BJ (cell line): Measurements from ENCODE around the gene LARGE2. TPM values are rescaled to one million over a fixed set of nuclear protein-coding genes. Genes with fewer than 3 reads are reported as not detected.
"Not testable (repeated sequence)": the region's sequence is repeated elsewhere in the genome, so short reads cannot be mapped to it uniquely, and the experiment has no call there.

Experiments used
- CTCF ChIA-PET: fragments of 350-600 bp; formaldehyde crosslinking; extraction: SDS; loops from one replicate; lab custom pipeline; 2021; ENCODE audit warnings: antibody characterized with exemption, inconsistent platforms; lab: Yijun Ruan, JAX
- POLR2A ChIA-PET: fragments of 300-600 bp; sonication (Branson Sonifier 250); formaldehyde crosslinking; extraction: SDS; loops from one replicate; lab custom pipeline; 2021; ENCODE audit warnings: antibody characterized with exemption; lab: Charles Lee
- DNase-seq: peaks from one replicate; pipeline ENCODE4 v3.0.0-alpha.2; 2011; ENCODE audit warnings: low read depth
- H3K27me3 ChIP-seq: 2 replicates; pipeline ENCODE4 v1.6.0; 2011; ENCODE audit warnings: low read length; ENCODE audit not compliant: control insufficient read depth, insufficient read depth
- H3K36me3 ChIP-seq: 2 replicates; pipeline ENCODE4 v1.5.1; 2011; ENCODE audit warnings: low read length; ENCODE audit not compliant: control insufficient read depth, insufficient read depth
- H3K4me3 ChIP-seq: 2 replicates; pipeline ENCODE4 v1.5.1; 2011; ENCODE audit warnings: low read depth, mild to moderate bottlenecking, control low read depth, low read length
- CTCF ChIP-seq: IDR thresholded peaks from 2 replicates; pipeline ENCODE4 v1.5.1; 2011; ENCODE audit warnings: low read depth, mild to moderate bottlenecking, control low read depth, inconsistent platforms, low read length, moderate library complexity; ENCODE audit not compliant: insufficient read depth
- polyA plus RNA-seq: library from polyadenylated mRNA; depleted of rRNA; stranded (reverse); fragments of >200 nt; gene quantifications from 2 replicates; pipeline ENCODE4 v1.2.3, GENCODE V29; 2011

Gene LARGE2
- polyA plus RNA-seq, 1 experiment, result 0.05 TPM

- DNase-seq, result no peak
- ChIA-PET POLR2A (interaction anchor here (0.7 kb wide), 1 partner anchor 742 kb away, joined by 9 read pairs; no protein-coding TSS in a partner anchor), CTCF (no interaction called here)
- Histone ChIP-seq H3K27me3 (no peaks in the 10 kb centered on the region), H3K36me3 (peaks cover 6% of the 10 kb centered on the region), H3K4me3 (no peak overlapping the region)
- no peak for TF ChIP-seq CTCF
These were observed 17.4 kb upstream of the LARGE2 start for GRCh38 chr11:45905095-45905494.

GRCh38 chr11:45905576-45905975 is 16.9 kb upstream of the LARGE2 start:
- H3K4me3 ChIP-seq, DNase-seq, CTCF ChIA-PET, H3K36me3 ChIP-seq, H3K27me3 ChIP-seq: not testable (repeated sequence)
- POLR2A ChIA-PET, result interaction anchor here (0.7 kb wide), 1 partner anchor 742 kb away, joined by 9 read pairs; no protein-coding TSS in a partner anchor

GRCh38 chr11:45906096-45906682 is 16.3 kb upstream of the LARGE2 start:
- Histone ChIP-seq H3K27me3 (no peaks in the 10 kb centered on the region), H3K36me3 (peaks cover 9% of the 10 kb centered on the region), H3K4me3 (no peak overlapping the region)
- CTCF ChIA-PET, result no interaction called here
- TF ChIP-seq CTCF, result no peak
- POLR2A ChIA-PET, result interaction anchor here (0.6 kb wide), 1 partner anchor 390 kb away, joined by 3 read pairs; no protein-coding TSS in a partner anchor
- DNase-seq, result no peak

GRCh38 chr11:45906965-45907611 is 15.4 kb upstream of the LARGE2 start, which contains the start of gene FREY1:
TSS of gene FREY1 (minus strand) at chr11:45907271. CDS start at chr11:45907245, 26 bp downstream.
- ChIA-PET CTCF (no interaction called here), POLR2A (no interaction called here)
- TF ChIP-seq CTCF, result no peak
- Histone ChIP-seq H3K4me3 (no peak within 1 kb of the TSS), H3K36me3 (peaks cover 10% of the 10 kb centered on the region), H3K27me3 (no peaks in the 10 kb centered on the region)
- DNase-seq, result no peak

- ChIA-PET POLR2A (interaction anchor here (0.6 kb wide), 1 partner anchor 406 kb away, joined by 5 read pairs; no protein-coding TSS in a partner anchor), CTCF (no interaction called here)
- H3K27me3 ChIP-seq, result no peaks in the 10 kb centered on the region
- H3K36me3 ChIP-seq, result peaks cover 10% of the 10 kb centered on the region
- H3K4me3 ChIP-seq, result no peak overlapping the region
- no peak for TF ChIP-seq CTCF
- DNase-seq, result no peak
These were observed 14.5 kb upstream of the LARGE2 start for GRCh38 chr11:45907911-45908370.
